Activated naive CD8-positive, alpha-beta T cell treated with anti-CD3 and anti-CD28 coated beads, Interleukin-2, amount 50 U/mL, for 24 hours (primary cell): Measurements from ENCODE around the gene CA10.

Experiments used
- ATAC-seq: fragments of 150-1000 bp; cut with Tn5 transposase; one replicate; pipeline ENCODE4 v1.10.0; 2021
- DNase-seq: peaks from one replicate; pipeline ENCODE4 v3.0.0; 2021
- H3K27ac Mint-ChIP-seq: one replicate; pipeline ENCODE4 v1.8.0; 2021; ENCODE audit warnings: mild to moderate bottlenecking, mixed read lengths
- H3K27me3 Mint-ChIP-seq: one replicate; pipeline ENCODE4 v1.8.0; 2021; ENCODE audit warnings: mixed read lengths
- H3K36me3 Mint-ChIP-seq: one replicate; pipeline ENCODE4 v1.8.0; 2021; ENCODE audit warnings: low read depth, mixed read lengths
- H3K4me1 Mint-ChIP-seq: one replicate; pipeline ENCODE4 v1.8.0; 2021; ENCODE audit warnings: mixed read lengths
- H3K4me3 Mint-ChIP-seq: one replicate; pipeline ENCODE4 v1.8.0; 2021; ENCODE audit warnings: mild to moderate bottlenecking, moderate library complexity, mixed read lengths
- H3K9me3 Mint-ChIP-seq: one replicate; pipeline ENCODE4 v1.8.0; 2021; ENCODE audit warnings: mixed read lengths

CA10 gene

GRCh38 chr17:51971121-51971520 lies 187.4 kb downstream of the CA10 start:
- no peak for ATAC-seq
- Mint-ChIP-seq H3K9me3 (peaks cover 5% of the 10 kb centered on the region), H3K36me3 (no peaks in the 10 kb centered on the region), H3K4me3 (no peak overlapping the region), H3K27ac (no peak overlapping the region), H3K27me3 (no peaks in the 10 kb centered on the region), H3K4me1 (no peaks in the 10 kb centered on the region)
- no peak for DNase-seq

GRCh38 chr17:51961689-51962088 lies 196.8 kb downstream of the CA10 start:
- Mint-ChIP-seq H3K27ac (no peak overlapping the region), H3K4me3 (no peak overlapping the region), H3K9me3 (peaks cover 34% of the 10 kb centered on the region), H3K4me1 (no peaks in the 10 kb centered on the region), H3K36me3 (no peaks in the 10 kb centered on the region), H3K27me3 (no peaks in the 10 kb centered on the region)
- DNase-seq (no peak), ATAC-seq (no peak)

- Mint-ChIP-seq H3K27ac (no peak overlapping the region), H3K4me3 (no peak overlapping the region), H3K36me3 (no peaks in the 10 kb centered on the region), H3K27me3 (no peaks in the 10 kb centered on the region), H3K4me1 (no peaks in the 10 kb centered on the region), H3K9me3 (peaks cover 14% of the 10 kb centered on the region)
- DNase-seq: no peak
- ATAC-seq: no peak
Measured at GRCh38 chr17:51957786-51958185, 200.7 kb downstream of the CA10 start.

- DNase-seq: no peak
- Mint-ChIP-seq H3K27me3 (no peaks in the 10 kb centered on the region), H3K27ac (no peak overlapping the region), H3K4me1 (no peaks in the 10 kb centered on the region), H3K4me3 (no peak overlapping the region), H3K36me3 (no peaks in the 10 kb centered on the region), H3K9me3 (no peaks in the 10 kb centered on the region)
- ATAC-seq: no peak
Measured at GRCh38 chr17:51955245-51955644, 203.3 kb downstream of the CA10 start.

GRCh38 chr17:51954232-51954765 lies 204.2 kb downstream of the CA10 start:
- Mint-ChIP-seq H3K4me3 (no peak overlapping the region), H3K36me3 (no peaks in the 10 kb centered on the region), H3K27me3 (no peaks in the 10 kb centered on the region), H3K27ac (no peak overlapping the region), H3K4me1 (no peaks in the 10 kb centered on the region), H3K9me3 (no peaks in the 10 kb centered on the region)
- DNase-seq (no peak), ATAC-seq (no peak)

GRCh38 chr17:51951741-51952140 lies 206.8 kb downstream of the CA10 start:
- no peaks in the 10 kb centered on the region for H3K4me1 Mint-ChIP-seq
- no peak overlapping the region for H3K4me3 Mint-ChIP-seq
- H3K27ac Mint-ChIP-seq: no peak overlapping the region
- H3K36me3 Mint-ChIP-seq: no peaks in the 10 kb centered on the region
- DNase-seq (no peak), ATAC-seq (no peak)
- no peaks in the 10 kb centered on the region for H3K27me3 Mint-ChIP-seq
- no peaks in the 10 kb centered on the region for H3K9me3 Mint-ChIP-seq

GRCh38 chr17:51948128-51948527 lies 210.4 kb downstream of the CA10 start:
- Mint-ChIP-seq H3K4me1 (no peaks in the 10 kb centered on the region), H3K36me3 (no peaks in the 10 kb centered on the region), H3K9me3 (no peaks in the 10 kb centered on the region), H3K27ac (no peak overlapping the region), H3K4me3 (no peak overlapping the region), H3K27me3 (peaks cover 2% of the 10 kb centered on the region)
- no peak for ATAC-seq
- DNase-seq: no peak

GRCh38 chr17:51947160-51947735 lies 211.3 kb downstream of the CA10 start:
- H3K27me3 Mint-ChIP-seq: peaks cover 2% of the 10 kb centered on the region
- no peaks in the 10 kb centered on the region for H3K9me3 Mint-ChIP-seq
- ATAC-seq (no peak), DNase-seq (no peak)
- no peaks in the 10 kb centered on the region for H3K4me1 Mint-ChIP-seq
- no peak overlapping the region for H3K4me3 Mint-ChIP-seq
- H3K27ac Mint-ChIP-seq: no peak overlapping the region
- H3K36me3 Mint-ChIP-seq: no peaks in the 10 kb centered on the region

- Mint-ChIP-seq H3K27me3 (peaks cover 2% of the 10 kb centered on the region), H3K27ac (no peak overlapping the region), H3K9me3 (no peaks in the 10 kb centered on the region), H3K4me3 (no peak overlapping the region), H3K4me1 (no peaks in the 10 kb centered on the region), H3K36me3 (no peaks in the 10 kb centered on the region)
- ATAC-seq (no peak), DNase-seq (no peak)
Measured at GRCh38 chr17:51946311-51946710, 212.2 kb downstream of the CA10 start.

GRCh38 chr17:51941272-51941671 lies 217.2 kb downstream of the CA10 start:
- DNase-seq (no peak), ATAC-seq (no peak)
- Mint-ChIP-seq H3K4me3 (no peak overlapping the region), H3K27ac (no peak overlapping the region), H3K9me3 (no peaks in the 10 kb centered on the region), H3K36me3 (no peaks in the 10 kb centered on the region), H3K4me1 (no peaks in the 10 kb centered on the region), H3K27me3 (peaks cover 2% of the 10 kb centered on the region)

GRCh38 chr17:51937264-51937663 lies 221.2 kb downstream of the CA10 start:
- no peak for DNase-seq
- ATAC-seq: no peak
- Mint-ChIP-seq H3K27ac (no peak overlapping the region), H3K4me1 (no peaks in the 10 kb centered on the region), H3K27me3 (no peaks in the 10 kb centered on the region), H3K9me3 (no peaks in the 10 kb centered on the region), H3K36me3 (no peaks in the 10 kb centered on the region), H3K4me3 (no peak overlapping the region)

GRCh38 chr17:51935477-51935876 lies 223.0 kb downstream of the CA10 start:
- no peaks in the 10 kb centered on the region for H3K27me3 Mint-ChIP-seq
- H3K27ac Mint-ChIP-seq: no peak overlapping the region
- no peaks in the 10 kb centered on the region for H3K4me1 Mint-ChIP-seq
- ATAC-seq (no peak), DNase-seq (no peak)
- H3K9me3 Mint-ChIP-seq: no peaks in the 10 kb centered on the region
- no peaks in the 10 kb centered on the region for H3K36me3 Mint-ChIP-seq
- H3K4me3 Mint-ChIP-seq: no peak overlapping the region

- Mint-ChIP-seq H3K27ac (no peak overlapping the region), H3K27me3 (no peaks in the 10 kb centered on the region), H3K36me3 (no peaks in the 10 kb centered on the region), H3K9me3 (no peaks in the 10 kb centered on the region), H3K4me1 (no peaks in the 10 kb centered on the region), H3K4me3 (no peak overlapping the region)
- DNase-seq (no peak), ATAC-seq (no peak)
Measured at GRCh38 chr17:51933647-51934046, 224.9 kb downstream of the CA10 start.

GRCh38 chr17:51926448-51926847 lies 232.1 kb downstream of the CA10 start:
- no peaks in the 10 kb centered on the region for H3K9me3 Mint-ChIP-seq
- no peak overlapping the region for H3K4me3 Mint-ChIP-seq
- no peak overlapping the region for H3K27ac Mint-ChIP-seq
- ATAC-seq (no peak), DNase-seq (no peak)
- H3K4me1 Mint-ChIP-seq: no peaks in the 10 kb centered on the region
- no peaks in the 10 kb centered on the region for H3K36me3 Mint-ChIP-seq
- H3K27me3 Mint-ChIP-seq: no peaks in the 10 kb centered on the region

- no peak for DNase-seq
- Mint-ChIP-seq H3K4me3 (no peak overlapping the region), H3K4me1 (no peaks in the 10 kb centered on the region)
Measured at GRCh38 chr17:51921500-51921899, 237.0 kb downstream of the CA10 start.

GRCh38 chr17:51914577-51914976 lies 243.9 kb downstream of the CA10 start:
- ATAC-seq: no peak
- no peak for DNase-seq
- H3K36me3 Mint-ChIP-seq: no peaks in the 10 kb centered on the region
- H3K9me3 Mint-ChIP-seq: no peaks in the 10 kb centered on the region
- no peak overlapping the region for H3K4me3 Mint-ChIP-seq
- no peak overlapping the region for H3K27ac Mint-ChIP-seq
- H3K27me3 Mint-ChIP-seq: peaks cover 1% of the 10 kb centered on the region
- no peaks in the 10 kb centered on the region for H3K4me1 Mint-ChIP-seq

More at GRCh38 chr17:51921500-51921899, 237.0 kb downstream of the CA10 start:
- H3K27me3 Mint-ChIP-seq: no peaks in the 10 kb centered on the region
- no peak for ATAC-seq
- H3K9me3 Mint-ChIP-seq: no peaks in the 10 kb centered on the region
- H3K27ac Mint-ChIP-seq: no peak overlapping the region
- no peaks in the 10 kb centered on the region for H3K36me3 Mint-ChIP-seq
